NCI-H345 (cell line): ENCODE results near the gene SLC2A3.
A peak's percentile ranks its signal among the peaks of the same experiment; 100 is the strongest.
"Not testable (repeated sequence)": the region's sequence is repeated elsewhere in the genome, so short reads cannot be mapped to it uniquely, and the experiment has no call there.

ENCODE experiments used
- DNase-seq: peaks from one replicate; lab custom pipeline; 2025; lab: John Stamatoyannopoulos, UW

Gene SLC2A3

GRCh38 chr12:7935590-7936581 is at the start of gene SLC2A3:
Gene SLC2A3, minus strand, starts transcription at chr12:7936187. Its CDS starts 153 bp downstream, at chr12:7936034.
- DNase-seq: no peak

GRCh38 chr12:7984900-7985299 is 48.9 kb upstream of the SLC2A3 start:
- no peak for DNase-seq

- not testable (repeated sequence) for DNase-seq
Observed at GRCh38 chr12:7983460-7983859, 47.5 kb upstream of the SLC2A3 start.

GRCh38 chr12:7983019-7983418 is 47.0 kb upstream of the SLC2A3 start:
- DNase-seq: not testable (repeated sequence)

- DNase-seq: not testable (repeated sequence)
Observed at GRCh38 chr12:7982332-7982735, 46.3 kb upstream of the SLC2A3 start.

- no peak for DNase-seq
Observed at GRCh38 chr12:7981446-7981845, 45.5 kb upstream of the SLC2A3 start.

GRCh38 chr12:7977351-7978124 is 41.6 kb upstream of the SLC2A3 start:
- not testable (repeated sequence) for DNase-seq

GRCh38 chr12:7973457-7973825 is 37.5 kb upstream of the SLC2A3 start:
- DNase-seq: no peak

GRCh38 chr12:7972734-7973456 is 36.9 kb upstream of the SLC2A3 start:
- no peak for DNase-seq

GRCh38 chr12:7972269-7972668 is 36.3 kb upstream of the SLC2A3 start:
- DNase-seq: not testable (repeated sequence)

GRCh38 chr12:7971765-7972164 is 35.8 kb upstream of the SLC2A3 start:
- not testable (repeated sequence) for DNase-seq

GRCh38 chr12:7970475-7971252 is 34.7 kb upstream of the SLC2A3 start:
- DNase-seq: peak; percentile 93

- no peak for DNase-seq
Observed at GRCh38 chr12:7966563-7966962, 30.6 kb upstream of the SLC2A3 start.

- DNase-seq: not testable (repeated sequence)
Observed at GRCh38 chr12:7964669-7965068, 28.7 kb upstream of the SLC2A3 start.

- no peak for DNase-seq
Observed at GRCh38 chr12:7961395-7962178, 25.6 kb upstream of the SLC2A3 start.

GRCh38 chr12:7959701-7960121 is 23.7 kb upstream of the SLC2A3 start:
- no peak for DNase-seq

GRCh38 chr12:7959278-7959677 is 23.3 kb upstream of the SLC2A3 start:
- DNase-seq: no peak

GRCh38 chr12:7954877-7955276 is 18.9 kb upstream of the SLC2A3 start:
- DNase-seq: not testable (repeated sequence)

- DNase-seq: not testable (repeated sequence)
Observed at GRCh38 chr12:7954418-7954817, 18.4 kb upstream of the SLC2A3 start.

GRCh38 chr12:7953912-7954311 is 17.9 kb upstream of the SLC2A3 start:
- not testable (repeated sequence) for DNase-seq
